22Rv1 (cell line): ENCODE measurements around the gene REG3G.

Experiments used
- CTCF ChIP-seq: fragments of 450-650 bp; IDR thresholded peaks from 2 replicates; pipeline ENCODE4 v1.5.1; 2017; ENCODE audit warnings: mild to moderate bottlenecking
- ZFX ChIP-seq: fragments of 450-650 bp; IDR thresholded peaks from 2 replicates; pipeline ENCODE4 v1.6.1; 2017; ENCODE audit warnings: antibody characterized with exemption, borderline replicate concordance

- TF ChIP-seq CTCF (no peak), ZFX (no peak)
Measured at GRCh38 chr2:78980152-78980465, 45.4 kb upstream of the REG3G start.
